Epithelial cell of esophagus (primary cell): ENCODE measurements around the gene CPT2.
A peak's percentile ranks its signal among the peaks of the same experiment; 100 is the strongest.

Source experiments
- DNase-seq: peaks from one replicate; pipeline ENCODE4 v3.0.0; 2010; ENCODE audit warnings: low read depth
- H3K4me3 ChIP-seq: 2 replicates; pipeline ENCODE4 v1.5.1; 2011; ENCODE audit warnings: mild to moderate bottlenecking, low read length, control low read depth
- TF ChIP-seq, protein P1 (sequence below): IDR thresholded peaks from 2 replicates; pipeline ENCODE4 v1.5.1; 2011; ENCODE audit warnings: low read depth, mild to moderate bottlenecking, low read length, control low read depth, inconsistent platforms; ENCODE audit not compliant: insufficient read depth; ENCODE audit errors: missing control alignments

Gene CPT2

DNA sequence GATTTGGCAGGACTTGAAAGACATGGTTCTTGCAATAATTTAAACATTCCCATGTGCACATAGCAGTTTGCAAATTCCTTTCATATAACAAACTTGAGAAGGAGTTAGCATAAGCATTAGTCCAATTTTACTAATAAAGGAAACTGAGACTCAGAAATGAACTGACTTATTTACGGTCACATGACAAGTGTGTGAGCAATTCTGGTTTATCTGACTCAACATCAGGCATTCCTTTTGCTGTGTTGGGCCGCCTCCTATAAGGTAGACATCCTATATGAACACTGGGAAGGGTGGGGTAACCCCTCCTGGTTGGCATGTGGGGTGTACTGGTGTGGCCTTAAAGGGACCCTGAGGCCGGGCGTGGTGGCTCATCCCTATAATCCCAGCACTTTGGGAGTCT is 8.5 kb upstream of the CPT2 start:
- TF ChIP-seq, protein P1, sequence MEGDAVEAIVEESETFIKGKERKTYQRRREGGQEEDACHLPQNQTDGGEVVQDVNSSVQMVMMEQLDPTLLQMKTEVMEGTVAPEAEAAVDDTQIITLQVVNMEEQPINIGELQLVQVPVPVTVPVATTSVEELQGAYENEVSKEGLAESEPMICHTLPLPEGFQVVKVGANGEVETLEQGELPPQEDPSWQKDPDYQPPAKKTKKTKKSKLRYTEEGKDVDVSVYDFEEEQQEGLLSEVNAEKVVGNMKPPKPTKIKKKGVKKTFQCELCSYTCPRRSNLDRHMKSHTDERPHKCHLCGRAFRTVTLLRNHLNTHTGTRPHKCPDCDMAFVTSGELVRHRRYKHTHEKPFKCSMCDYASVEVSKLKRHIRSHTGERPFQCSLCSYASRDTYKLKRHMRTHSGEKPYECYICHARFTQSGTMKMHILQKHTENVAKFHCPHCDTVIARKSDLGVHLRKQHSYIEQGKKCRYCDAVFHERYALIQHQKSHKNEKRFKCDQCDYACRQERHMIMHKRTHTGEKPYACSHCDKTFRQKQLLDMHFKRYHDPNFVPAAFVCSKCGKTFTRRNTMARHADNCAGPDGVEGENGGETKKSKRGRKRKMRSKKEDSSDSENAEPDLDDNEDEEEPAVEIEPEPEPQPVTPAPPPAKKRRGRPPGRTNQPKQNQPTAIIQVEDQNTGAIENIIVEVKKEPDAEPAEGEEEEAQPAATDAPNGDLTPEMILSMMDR: no peak
- H3K4me3 ChIP-seq: no peak overlapping the region
- peak; percentile 76 for DNase-seq

DNA sequence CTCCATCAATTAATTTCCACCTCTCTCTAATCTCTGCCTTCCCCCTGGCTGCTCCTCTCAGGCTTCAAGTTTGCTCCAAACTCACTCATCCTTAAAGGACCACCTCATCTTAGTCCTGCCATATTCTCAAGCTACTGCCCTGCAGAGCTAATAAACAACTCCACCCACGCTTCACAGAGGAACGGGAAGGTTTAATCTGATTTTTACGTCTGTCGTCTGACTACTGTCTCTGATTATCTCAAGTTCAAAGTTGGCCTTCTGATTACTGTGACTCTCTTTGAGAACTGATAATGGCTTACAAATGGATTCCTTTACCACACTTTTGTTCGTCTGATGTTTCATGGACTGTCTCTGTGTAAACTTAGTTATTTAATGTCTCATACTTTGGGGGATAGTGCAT is 7.6 kb upstream of the CPT2 start:
- no peak for DNase-seq
- TF ChIP-seq, protein P1: no peak
- H3K4me3 ChIP-seq: no peak overlapping the region

DNA sequence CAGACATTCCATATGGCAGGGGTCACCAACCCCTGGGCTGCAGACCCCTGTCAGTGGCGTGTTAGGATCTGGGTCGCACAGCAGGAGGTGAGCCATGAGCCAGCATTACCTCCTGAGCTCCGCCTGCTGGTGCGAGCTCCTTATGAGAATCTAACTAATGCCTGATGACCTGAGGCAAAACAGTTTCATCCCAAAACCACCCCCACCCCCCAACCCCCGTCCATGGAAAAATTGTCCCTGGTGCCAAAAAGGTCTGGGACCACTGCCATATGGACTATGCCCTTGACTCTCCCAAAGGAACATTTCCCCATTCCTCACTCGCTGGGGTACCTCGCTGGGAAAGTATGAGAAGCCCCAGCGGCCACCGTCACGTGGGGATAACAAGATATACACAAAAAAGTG is 6.4 kb upstream of the CPT2 start:
- TF ChIP-seq, protein P1: no peak
- no peak overlapping the region for H3K4me3 ChIP-seq
- DNase-seq: no peak

DNA sequence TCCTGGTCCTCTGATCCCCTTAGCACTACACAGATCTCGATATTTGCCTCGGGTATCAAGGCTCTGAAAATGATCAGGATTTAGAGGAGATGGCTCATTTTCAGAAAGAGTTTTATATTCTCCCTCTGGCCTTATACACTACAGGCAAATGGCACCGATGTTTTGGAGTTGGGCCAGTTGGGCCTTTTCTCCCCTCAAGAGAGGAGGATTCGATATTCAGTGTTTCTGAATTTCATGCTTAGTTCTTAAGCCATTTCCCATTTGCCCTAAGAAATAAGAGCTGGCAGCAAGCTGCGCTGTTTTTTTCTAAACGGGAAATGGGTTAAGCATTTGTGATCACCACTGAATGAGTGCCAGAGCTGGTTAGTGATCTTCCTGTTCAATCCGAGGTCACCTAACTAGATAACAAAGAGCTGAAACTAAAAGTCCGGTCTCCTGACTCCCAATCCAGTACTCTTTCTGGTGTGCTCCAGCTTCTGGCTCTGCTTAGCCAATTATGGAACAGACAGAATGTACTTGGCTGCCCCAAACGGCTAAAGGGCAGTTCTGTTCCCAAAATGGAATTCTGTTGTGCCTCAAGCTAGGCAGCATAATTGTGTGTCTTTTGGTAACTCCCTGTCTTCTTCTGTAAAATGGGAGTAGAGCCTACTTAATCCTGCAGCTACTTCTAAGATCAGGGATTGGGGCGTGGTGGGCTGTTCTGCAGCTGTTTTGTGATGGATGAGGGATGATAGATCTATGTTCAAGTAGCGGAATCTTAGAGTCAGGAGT is 1.2 kb upstream of the CPT2 start:
- H3K4me3 ChIP-seq: no peak overlapping the region
- DNase-seq: no peak
- TF ChIP-seq, protein P1: no peak

DNA sequence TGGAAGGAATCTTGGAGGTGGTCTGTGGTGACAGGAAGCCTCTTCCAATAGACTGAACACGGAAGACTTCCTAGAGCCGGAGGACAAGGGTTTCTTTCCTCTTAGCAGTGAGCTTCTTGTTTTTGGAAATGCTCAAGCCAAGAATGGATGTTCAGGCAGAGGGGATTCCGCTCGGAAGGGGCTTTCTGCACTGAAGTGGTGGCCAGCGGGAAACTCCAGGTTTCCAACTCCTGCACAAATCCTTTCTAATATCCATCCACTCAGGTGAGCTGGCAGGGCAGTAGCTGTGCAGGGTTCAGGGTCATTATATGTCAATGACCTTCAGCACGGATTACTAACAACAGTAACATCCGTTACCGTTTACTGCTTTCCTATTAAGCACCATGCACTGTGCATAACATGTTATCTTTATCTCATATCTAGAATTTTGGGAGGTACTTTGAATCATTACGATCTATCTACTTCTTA is 573 bp upstream of the CPT2 start:
- TF ChIP-seq, protein P1: no peak
- DNase-seq: no peak
- peak overlapping the region; percentile 66 for H3K4me3 ChIP-seq

DNA sequence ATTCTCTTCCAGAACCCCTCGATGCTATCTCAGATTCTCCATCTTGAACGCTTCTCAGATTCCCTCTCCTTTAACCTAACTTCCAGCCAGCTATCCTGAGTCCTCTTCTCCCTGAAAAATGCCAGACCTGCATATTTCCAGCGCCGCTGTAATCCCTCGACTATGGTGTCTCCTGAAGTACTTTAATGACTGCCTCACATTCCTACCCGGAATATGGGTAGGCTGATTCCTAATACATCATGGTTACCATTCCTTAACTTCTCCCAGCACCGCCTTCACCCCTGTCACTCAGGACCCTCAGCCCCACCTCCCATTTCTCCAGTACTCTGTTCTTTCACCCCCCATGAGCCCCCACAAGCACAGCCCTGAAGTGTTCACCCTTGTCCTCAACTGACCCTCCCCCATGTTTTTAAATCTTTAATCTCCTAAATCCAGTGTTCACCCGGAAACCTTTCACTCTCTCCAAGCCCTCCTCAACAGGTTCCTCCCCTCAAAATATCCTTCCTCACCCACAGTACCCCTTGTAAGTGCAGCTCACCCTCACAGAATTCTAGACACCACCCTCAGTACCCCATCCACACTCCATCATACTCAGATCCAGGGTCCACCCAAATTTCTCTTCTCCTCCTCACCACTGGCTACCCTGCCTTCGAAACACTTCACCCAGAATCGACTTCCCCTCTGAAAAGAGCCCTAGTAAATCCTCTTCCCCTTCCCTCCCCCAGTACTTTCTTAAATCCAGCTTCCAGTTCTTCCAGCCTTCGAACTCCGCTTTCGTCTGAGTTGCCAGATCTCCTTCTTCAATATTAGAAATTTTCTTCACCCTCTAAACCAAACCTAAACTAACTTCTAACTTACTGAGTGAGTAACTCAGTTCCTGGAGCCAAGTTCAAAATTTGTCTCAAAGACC is 922 bp downstream of the CPT2 start:
- no peak for DNase-seq
- TF ChIP-seq, protein P1: no peak
- H3K4me3 ChIP-seq: peak overlapping the region; percentile 66

DNA sequence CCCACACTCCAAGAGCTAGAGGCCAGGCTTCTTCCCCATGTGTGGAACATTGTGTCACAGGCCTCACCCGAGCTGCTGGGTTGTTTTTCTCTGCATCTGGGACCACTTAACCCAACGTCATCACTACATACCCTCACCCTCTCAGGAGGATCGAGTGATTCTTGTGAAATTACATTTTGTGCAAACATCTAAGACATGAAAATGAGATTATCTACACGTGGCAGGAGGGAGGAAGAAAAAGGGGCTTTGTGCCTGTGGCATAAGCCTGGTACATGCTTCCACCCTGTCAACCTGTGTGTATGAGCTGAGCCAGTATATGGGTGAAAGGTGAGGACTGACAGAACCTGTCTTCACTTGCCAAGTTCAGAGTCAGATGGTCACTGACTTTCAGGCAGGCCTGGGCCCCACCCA is 1.6 kb downstream of the CPT2 start:
- peak; percentile 83 for DNase-seq
- TF ChIP-seq, protein P1: no peak
- H3K4me3 ChIP-seq: peak overlapping the region; percentile 66
